ES-I3 (cell line): ENCODE data around the gene H6PD.

Experiments used
- H3K36me3 ChIP-seq: 2 replicates; pipeline ENCODE4 v1.6.1; 2013; ENCODE audit warnings: mild to moderate bottlenecking, low read length, control low read depth, moderate library complexity; ENCODE audit not compliant: insufficient read depth
- H3K4me1 ChIP-seq: 2 replicates; pipeline ENCODE4 v1.6.1; 2013; ENCODE audit warnings: mild to moderate bottlenecking, control low read depth, low read length; ENCODE audit not compliant: insufficient read depth
- H3K9ac ChIP-seq: 2 replicates; pipeline ENCODE4 v1.6.1; 2013; ENCODE audit warnings: low read depth, mild to moderate bottlenecking, low read length, moderate library complexity
- H3K9me3 ChIP-seq: 2 replicates; pipeline ENCODE4 v1.6.1; 2013; ENCODE audit warnings: mild to moderate bottlenecking, low read length, moderate library complexity; ENCODE audit not compliant: control insufficient read depth, insufficient read depth

Gene H6PD

DNA sequence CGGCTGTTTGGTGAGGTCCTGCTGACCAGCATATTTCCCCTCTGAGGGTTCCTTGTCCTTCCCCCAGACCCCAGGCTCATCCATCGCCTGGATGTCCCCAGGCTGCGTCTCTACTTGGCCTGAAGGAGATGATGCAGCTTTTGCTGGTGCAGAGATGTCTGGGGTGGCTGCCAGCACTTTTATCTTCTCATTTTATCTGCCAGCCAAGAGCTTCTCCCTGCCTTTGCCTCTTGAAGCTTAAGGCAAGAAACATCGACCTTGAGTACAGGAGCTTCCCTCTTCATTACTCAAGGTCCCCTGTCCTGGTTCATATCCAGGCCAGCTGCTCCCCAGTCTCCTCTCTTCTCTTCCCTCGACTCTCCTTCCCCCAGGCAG is 9.2 kb upstream of the H6PD start:
- Histone ChIP-seq H3K36me3 (no peaks in the 10 kb centered on the region), H3K9ac (no peak overlapping the region), H3K4me1 (0 out of 2 replicates have a peak, but pooled peaks cover 4% of the 10 kb centered on the region), H3K9me3 (no peaks in the 10 kb centered on the region)

- peaks cover 7% of the 10 kb centered on the region; the same call in 1 of the 2 replicates for H3K4me1 ChIP-seq
- no peaks in the 10 kb centered on the region for H3K9me3 ChIP-seq
- no peaks in the 10 kb centered on the region for H3K36me3 ChIP-seq
- no peak overlapping the region for H3K9ac ChIP-seq
These were observed 6.0 kb upstream of the H6PD start for GRCh38 chr1:9228609-9229008.

- Histone ChIP-seq H3K4me1 (peaks cover 7% of the 10 kb centered on the region; the same call in 1 of the 2 replicates), H3K36me3 (no peaks in the 10 kb centered on the region), H3K9ac (no peak overlapping the region), H3K9me3 (no peaks in the 10 kb centered on the region)
These were observed 5.0 kb upstream of the H6PD start for GRCh38 chr1:9229549-9229948.

DNA sequence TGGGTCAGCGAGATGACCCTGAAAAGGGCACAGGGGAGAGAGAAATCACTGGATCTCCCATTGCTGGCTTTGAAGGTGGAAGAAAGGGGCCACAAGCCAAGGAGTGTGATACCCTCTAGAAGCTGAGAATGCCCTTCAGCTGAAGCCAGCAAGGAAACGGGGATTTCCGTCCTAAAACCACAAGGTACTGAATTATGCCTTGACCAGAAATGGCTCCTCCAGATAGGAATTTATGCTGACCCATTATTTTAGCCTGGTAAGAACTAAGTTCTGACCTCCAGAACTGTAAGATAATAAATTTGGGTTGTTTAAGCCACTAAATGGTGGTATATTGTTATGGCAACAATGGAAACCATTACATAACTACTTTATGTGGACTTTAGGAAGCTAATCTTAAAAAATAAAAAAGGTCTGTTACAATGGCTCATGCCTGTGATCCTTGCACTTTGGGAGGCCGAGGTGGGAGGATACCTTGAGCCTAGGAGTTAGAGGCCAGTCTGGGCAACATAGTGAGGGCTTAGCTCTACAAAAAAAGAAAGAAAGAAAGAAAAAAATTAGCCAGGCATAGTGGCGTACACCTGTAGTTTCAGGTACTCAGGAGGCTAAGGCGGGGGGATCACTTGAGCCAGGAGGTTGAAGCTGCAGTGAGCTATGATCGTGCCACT is 3.6 kb upstream of the H6PD start:
- no peaks in the 10 kb centered on the region for H3K36me3 ChIP-seq
- peaks cover 5% of the 10 kb centered on the region; the same call in 1 of the 2 replicates for H3K4me1 ChIP-seq
- H3K9ac ChIP-seq = no peak overlapping the region
- H3K9me3 ChIP-seq = no peaks in the 10 kb centered on the region

DNA sequence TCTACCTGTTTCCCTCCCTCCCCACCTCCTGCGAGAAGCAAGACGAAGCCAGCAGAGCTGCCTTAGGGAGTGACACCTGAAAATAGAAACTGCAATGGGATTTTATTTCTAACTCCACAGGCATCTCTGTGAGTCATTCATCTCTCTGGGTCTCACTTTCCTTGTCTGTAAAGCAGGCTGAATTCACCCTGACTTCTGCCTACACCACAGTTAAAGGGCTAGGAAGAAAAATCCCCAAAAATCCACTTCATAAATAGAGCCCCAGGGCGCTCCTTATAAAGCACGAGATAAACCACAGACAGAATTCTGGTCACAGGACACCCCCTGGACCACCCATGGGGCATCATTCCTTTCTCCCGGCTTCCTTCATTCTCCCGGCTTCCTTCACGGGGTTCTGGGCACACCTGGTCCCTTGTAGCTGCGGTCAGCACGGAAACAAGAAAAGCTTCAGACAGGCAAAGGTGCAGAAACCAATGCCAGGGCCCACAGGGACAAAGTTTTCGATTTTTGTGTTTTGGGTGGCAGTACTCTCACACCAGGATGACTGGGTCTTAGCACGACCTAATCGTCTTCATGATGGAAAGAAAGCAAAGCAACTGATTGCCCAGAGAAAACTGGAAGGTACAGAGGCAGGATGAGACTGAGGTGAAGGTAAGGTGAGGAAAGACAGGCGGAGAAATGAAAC is 2.8 kb upstream of the H6PD start:
- Histone ChIP-seq H3K9me3 (no peaks in the 10 kb centered on the region), H3K4me1 (peaks cover 4% of the 10 kb centered on the region; the same call in 1 of the 2 replicates), H3K36me3 (no peaks in the 10 kb centered on the region), H3K9ac (no peak overlapping the region)

GRCh38 chr1:9233241-9233941 is 1.2 kb upstream of the H6PD start:
- Histone ChIP-seq H3K36me3 (no peaks in the 10 kb centered on the region), H3K4me1 (peaks cover 4% of the 10 kb centered on the region; the same call in 1 of the 2 replicates), H3K9ac (no peak overlapping the region), H3K9me3 (no peaks in the 10 kb centered on the region)

DNA sequence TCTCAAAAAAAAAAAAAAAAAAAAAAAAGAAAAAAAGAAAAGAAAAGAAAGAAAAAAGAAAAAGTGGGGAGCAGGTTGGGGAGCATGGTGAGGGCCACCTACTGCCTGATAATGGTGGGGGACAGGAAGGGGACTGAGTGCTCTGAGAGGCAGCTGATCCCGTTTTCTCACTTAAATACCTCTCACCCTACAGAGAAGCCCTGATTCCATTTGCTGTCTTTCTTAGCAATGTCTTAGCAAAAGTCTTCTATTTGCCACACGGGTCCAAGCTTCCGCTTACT is 692 bp upstream of the H6PD start:
- Histone ChIP-seq H3K36me3 (no peaks in the 10 kb centered on the region), H3K4me1 (peaks cover 4% of the 10 kb centered on the region; the same call in 1 of the 2 replicates), H3K9ac (peak overlapping the region; percentile 51; the same call in 1 of the 2 replicates), H3K9me3 (no peaks in the 10 kb centered on the region)

GRCh38 chr1:9235096-9235459 is 504 bp downstream of the H6PD start:
- Histone ChIP-seq H3K4me1 (peaks cover 13% of the 10 kb centered on the region), H3K36me3 (no peaks in the 10 kb centered on the region), H3K9me3 (no peaks in the 10 kb centered on the region), H3K9ac (peak overlapping the region; percentile 46)

GRCh38 chr1:9235560-9235959 is 986 bp downstream of the H6PD start:
- Histone ChIP-seq H3K4me1 (peaks cover 18% of the 10 kb centered on the region), H3K9me3 (no peaks in the 10 kb centered on the region), H3K36me3 (no peaks in the 10 kb centered on the region), H3K9ac (peak overlapping the region; percentile 46; the same call in 1 of the 2 replicates)

GRCh38 chr1:9238134-9238533 is 3.6 kb downstream of the H6PD start:
- H3K4me1 ChIP-seq = peaks cover 19% of the 10 kb centered on the region
- H3K36me3 ChIP-seq = no peaks in the 10 kb centered on the region
- no peak overlapping the region for H3K9ac ChIP-seq
- no peaks in the 10 kb centered on the region for H3K9me3 ChIP-seq

DNA sequence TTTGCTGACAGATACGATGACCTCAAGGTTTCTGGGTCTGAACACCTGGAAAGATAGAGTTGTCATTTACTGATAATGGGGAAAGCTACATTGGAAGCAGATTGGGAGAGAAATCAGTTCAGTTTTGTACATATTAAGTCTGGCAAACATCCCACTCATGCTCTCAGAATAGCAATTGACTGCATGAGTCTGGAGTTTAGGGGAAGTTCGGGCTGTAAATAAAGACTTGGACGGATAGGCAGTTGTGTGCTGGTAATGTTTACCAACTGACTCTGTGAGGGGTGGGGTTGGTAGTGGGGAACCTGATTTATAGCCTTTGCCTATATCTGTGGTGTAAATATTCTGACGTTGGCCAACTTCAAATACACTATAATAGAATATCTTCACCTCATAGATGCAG is 4.0 kb downstream of the H6PD start:
- Histone ChIP-seq H3K9ac (no peak overlapping the region), H3K9me3 (no peaks in the 10 kb centered on the region)

GRCh38 chr1:9239622-9240401 is 5.2 kb downstream of the H6PD start:
- peaks cover 19% of the 10 kb centered on the region for H3K4me1 ChIP-seq
- H3K9ac ChIP-seq = no peak overlapping the region

More for the DNA sequence above, 4.0 kb downstream of the H6PD start:
- Histone ChIP-seq H3K4me1 (peaks cover 19% of the 10 kb centered on the region), H3K36me3 (no peaks in the 10 kb centered on the region)

GRCh38 chr1:9240914-9241820 is 6.6 kb downstream of the H6PD start:
- Histone ChIP-seq H3K9me3 (no peaks in the 10 kb centered on the region), H3K4me1 (peaks cover 19% of the 10 kb centered on the region), H3K9ac (no peak overlapping the region), H3K36me3 (no peaks in the 10 kb centered on the region)

More at GRCh38 chr1:9239622-9240401, 5.2 kb downstream of the H6PD start:
- Histone ChIP-seq H3K36me3 (no peaks in the 10 kb centered on the region), H3K9me3 (no peaks in the 10 kb centered on the region)
